ENCODE results near the gene ZNF793.

The ZNF793 gene

GRCh38 chr19:37511186-37511585 lies 4.4 kb downstream of the ZNF793 start:
- H2AK5ac ChIP-seq (ENCODE audit: low read length), result no peak overlapping the region
- H3K27me3 ChIP-seq (ENCODE audit: insufficient read depth, low read length, poor library complexity), result no peaks in the 10 kb centered on the region
- no CpG with 5 or more reads among the region's 3 CpGs for whole genome bisulfite sequencing (ENCODE audit: extremely low coverage, insufficient coverage, low lambda C conversion rate)
- H3K27ac ChIP-seq (ENCODE audit: low read depth, low read length), result no peak overlapping the region
- H3K79me2 ChIP-seq (ENCODE audit: control insufficient read depth, insufficient read depth, low read length), result peaks cover 5% of the 10 kb centered on the region
- no peak overlapping the region for H3K23ac ChIP-seq (ENCODE audit: low read length)
- no peak overlapping the region for H3K18ac ChIP-seq (ENCODE audit: low read length)
- H4K8ac ChIP-seq (ENCODE audit: low read depth, low read length), result no peak overlapping the region
- peaks cover 9% of the 10 kb centered on the region for H3K79me1 ChIP-seq (ENCODE audit: low read length)
- no peak overlapping the region for H4K5ac ChIP-seq (ENCODE audit: low read length)
- H3K4me1 ChIP-seq (ENCODE audit: control insufficient read depth, low read depth, low read length), result peaks cover 5% of the 10 kb centered on the region
- H3K4me2 ChIP-seq (ENCODE audit: low read length), result no peak overlapping the region
- H2BK120ac ChIP-seq (ENCODE audit: low read depth, low read length), result no peak overlapping the region
- H2BK5ac ChIP-seq (ENCODE audit: low read length), result no peak overlapping the region
- no peak overlapping the region for H2BK15ac ChIP-seq (replicated peaks; ENCODE audit: low read depth)
- no peak overlapping the region for H3K4ac ChIP-seq (ENCODE audit: low read depth, low read length)
- no peak for DNase-seq
- H3K4me3 ChIP-seq (ENCODE audit: low read length), result no peak overlapping the region
- no peaks in the 10 kb centered on the region for H3K36me3 ChIP-seq (ENCODE audit: control insufficient read depth, insufficient read depth, low read length)
- H3K56ac ChIP-seq (ENCODE audit: low read length), result no peak overlapping the region
- H3K9ac ChIP-seq (ENCODE audit: low read length), result no peak overlapping the region

DNA sequence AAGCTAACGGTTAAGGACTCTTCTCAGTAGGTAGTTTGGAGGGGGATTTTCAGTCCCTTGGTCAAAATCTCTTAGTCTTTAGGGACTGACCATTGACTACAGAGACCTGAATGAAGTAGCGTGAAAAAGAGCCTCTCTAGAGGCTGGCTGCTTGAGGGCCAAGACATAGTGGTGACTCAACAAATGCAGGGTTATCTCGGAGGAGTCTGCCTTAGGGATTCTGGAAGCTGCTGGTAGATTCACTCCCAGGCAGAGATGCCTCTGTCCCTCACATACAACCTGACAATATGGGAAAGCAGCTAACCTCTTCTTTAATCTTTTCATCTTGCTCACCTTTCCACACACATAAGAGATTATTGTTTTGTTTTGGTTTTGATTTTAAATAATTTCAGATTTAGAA lies 5.1 kb downstream of the ZNF793 start:
- Histone ChIP-seq H3K4me2 (ENCODE audit: low read length) (no peak overlapping the region), H3K23ac (ENCODE audit: low read length) (no peak overlapping the region), H2AK5ac (ENCODE audit: low read length) (no peak overlapping the region), H3K18ac (ENCODE audit: low read length) (no peak overlapping the region), H3K4ac (ENCODE audit: low read depth, low read length) (no peak overlapping the region), H3K9ac (ENCODE audit: low read length) (no peak overlapping the region), H4K5ac (ENCODE audit: low read length) (no peak overlapping the region), H4K8ac (ENCODE audit: low read depth, low read length) (no peak overlapping the region), H2BK120ac (ENCODE audit: low read depth, low read length) (no peak overlapping the region), H2BK15ac (replicated peaks; ENCODE audit: low read depth) (no peak overlapping the region), H3K79me1 (ENCODE audit: low read length) (peaks cover 9% of the 10 kb centered on the region), H3K79me2 (ENCODE audit: control insufficient read depth, insufficient read depth, low read length) (peaks cover 5% of the 10 kb centered on the region), H3K27ac (ENCODE audit: low read depth, low read length) (no peak overlapping the region), H3K4me1 (ENCODE audit: control insufficient read depth, low read depth, low read length) (peaks cover 5% of the 10 kb centered on the region), H3K4me3 (ENCODE audit: low read length) (no peak overlapping the region), H3K36me3 (ENCODE audit: control insufficient read depth, insufficient read depth, low read length) (no peaks in the 10 kb centered on the region), H3K27me3 (ENCODE audit: insufficient read depth, low read length, poor library complexity) (no peaks in the 10 kb centered on the region), H3K56ac (ENCODE audit: low read length) (no peak overlapping the region), H2BK5ac (ENCODE audit: low read length) (no peak overlapping the region)
- no peak for DNase-seq
- WGBS (ENCODE audit: extremely low coverage, insufficient coverage, low lambda C conversion rate), result no CpG with 5 or more reads among the region's 3 CpGs

DNA sequence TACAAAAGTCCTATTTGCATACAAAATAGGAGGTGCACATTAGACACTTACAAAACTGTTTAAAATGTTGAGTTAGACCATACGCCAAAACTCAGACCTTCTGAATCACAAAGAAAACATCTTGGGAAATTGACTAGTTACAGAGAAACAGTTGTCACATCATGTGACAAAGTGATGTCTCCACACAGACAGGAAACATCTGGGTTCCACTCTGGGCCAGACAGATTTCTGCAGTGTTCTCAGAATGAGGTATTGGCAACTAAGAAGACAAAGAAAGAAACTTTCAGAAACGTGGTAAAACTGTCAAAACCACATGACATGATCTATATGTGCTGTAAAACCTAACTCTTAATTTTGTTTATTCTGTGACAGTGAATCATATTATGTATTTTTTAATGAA lies 6.7 kb downstream of the ZNF793 start:
- no peak overlapping the region for H2AK5ac ChIP-seq (ENCODE audit: low read length)
- H3K18ac ChIP-seq (ENCODE audit: low read length), result no peak overlapping the region
- H3K79me2 ChIP-seq (ENCODE audit: control insufficient read depth, insufficient read depth, low read length), result no peaks in the 10 kb centered on the region
- H3K4me1 ChIP-seq (ENCODE audit: control insufficient read depth, low read depth, low read length), result no peaks in the 10 kb centered on the region
- H2BK15ac ChIP-seq (replicated peaks; ENCODE audit: low read depth), result no peak overlapping the region
- no peak overlapping the region for H4K5ac ChIP-seq (ENCODE audit: low read length)
- H3K36me3 ChIP-seq (ENCODE audit: control insufficient read depth, insufficient read depth, low read length), result no peaks in the 10 kb centered on the region
- no peak overlapping the region for H2BK5ac ChIP-seq (ENCODE audit: low read length)
- no peaks in the 10 kb centered on the region for H3K79me1 ChIP-seq (ENCODE audit: low read length)
- H3K56ac ChIP-seq (ENCODE audit: low read length), result no peak overlapping the region
- no peak overlapping the region for H3K4me2 ChIP-seq (ENCODE audit: low read length)
- no peak overlapping the region for H3K9ac ChIP-seq (ENCODE audit: low read length)
- no peak overlapping the region for H3K4ac ChIP-seq (ENCODE audit: low read depth, low read length)
- no CpG with 5 or more reads among the region's 2 CpGs for WGBS (ENCODE audit: extremely low coverage, insufficient coverage, low lambda C conversion rate)
- H2BK120ac ChIP-seq (ENCODE audit: low read depth, low read length), result no peak overlapping the region
- H3K27me3 ChIP-seq (ENCODE audit: insufficient read depth, low read length, poor library complexity), result no peaks in the 10 kb centered on the region
- no peak overlapping the region for H4K8ac ChIP-seq (ENCODE audit: low read depth, low read length)
- H3K23ac ChIP-seq (ENCODE audit: low read length), result no peak overlapping the region
- DNase-seq, result no peak
- H3K27ac ChIP-seq (ENCODE audit: low read depth, low read length), result no peak overlapping the region
- no peak overlapping the region for H3K4me3 ChIP-seq (ENCODE audit: low read length)

DNA sequence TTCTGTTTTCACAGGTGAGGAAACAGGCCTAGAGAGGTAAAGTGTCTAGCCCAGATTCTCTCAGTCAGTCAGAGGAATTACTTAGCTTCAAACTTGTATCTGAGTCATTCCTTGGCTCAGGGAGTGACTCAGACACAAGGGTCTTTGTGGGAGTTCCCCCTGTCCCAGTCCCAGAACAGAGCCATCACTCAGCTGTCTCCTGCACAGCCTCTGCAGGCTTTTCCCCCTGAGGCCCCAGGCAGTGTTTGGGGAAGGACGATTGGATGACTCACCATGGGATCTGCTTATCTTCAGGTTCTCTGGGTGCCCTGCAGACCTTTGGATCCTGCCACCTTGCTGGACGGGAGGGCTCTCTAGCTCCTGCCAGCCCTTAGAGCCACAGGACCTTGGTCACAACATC lies 13.2 kb downstream of the ZNF793 start:
- Histone ChIP-seq H3K9ac (ENCODE audit: low read length) (no peak overlapping the region), H3K18ac (ENCODE audit: low read length) (no peak overlapping the region), H3K56ac (ENCODE audit: low read length) (no peak overlapping the region), H3K4ac (ENCODE audit: low read depth, low read length) (no peak overlapping the region), H3K4me1 (ENCODE audit: control insufficient read depth, low read depth, low read length) (no peaks in the 10 kb centered on the region), H3K27me3 (ENCODE audit: insufficient read depth, low read length, poor library complexity) (no peaks in the 10 kb centered on the region), H2BK5ac (ENCODE audit: low read length) (no peak overlapping the region), H3K79me2 (ENCODE audit: control insufficient read depth, insufficient read depth, low read length) (no peaks in the 10 kb centered on the region), H2AK5ac (ENCODE audit: low read length) (no peak overlapping the region), H4K8ac (ENCODE audit: low read depth, low read length) (no peak overlapping the region), H3K23ac (ENCODE audit: low read length) (no peak overlapping the region), H3K4me2 (ENCODE audit: low read length) (no peak overlapping the region), H2BK15ac (replicated peaks; ENCODE audit: low read depth) (no peak overlapping the region), H4K5ac (ENCODE audit: low read length) (no peak overlapping the region), H3K27ac (ENCODE audit: low read depth, low read length) (no peak overlapping the region), H3K36me3 (ENCODE audit: control insufficient read depth, insufficient read depth, low read length) (peaks cover 5% of the 10 kb centered on the region), H2BK120ac (ENCODE audit: low read depth, low read length) (no peak overlapping the region), H3K4me3 (ENCODE audit: low read length) (no peak overlapping the region), H3K79me1 (ENCODE audit: low read length) (no peaks in the 10 kb centered on the region)
- peak; percentile 14 for DNase-seq
- WGBS (ENCODE audit: extremely low coverage, insufficient coverage, low lambda C conversion rate), result no CpG with 5 or more reads among the region's 2 CpGs

DNA sequence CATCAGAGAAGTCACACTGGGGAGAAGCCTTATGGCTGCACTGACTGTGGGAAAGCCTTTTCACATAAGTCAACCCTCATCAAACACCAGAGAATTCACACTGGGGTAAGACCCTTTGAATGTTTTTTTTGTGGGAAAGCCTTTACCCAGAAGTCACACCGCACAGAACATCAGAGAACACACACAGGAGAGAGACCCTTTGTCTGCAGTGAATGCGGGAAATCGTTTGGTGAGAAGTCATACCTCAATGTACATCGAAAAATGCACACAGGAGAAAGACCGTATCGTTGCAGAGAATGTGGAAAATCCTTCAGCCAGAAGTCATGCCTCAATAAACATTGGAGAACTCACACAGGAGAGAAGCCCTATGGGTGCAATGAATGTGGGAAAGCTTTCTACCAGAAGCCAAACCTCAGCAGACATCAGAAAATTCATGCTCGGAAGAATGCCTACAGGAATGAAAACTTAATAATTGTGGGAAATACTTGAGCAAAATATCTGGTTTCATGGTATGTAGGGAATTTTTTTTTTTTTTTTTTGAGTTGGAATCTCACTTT lies 30.7 kb downstream of the ZNF793 start:
- no peak overlapping the region for H3K4ac ChIP-seq (ENCODE audit: low read depth, low read length)
- no peak overlapping the region for H4K5ac ChIP-seq (ENCODE audit: low read length)
- no peak overlapping the region for H3K4me2 ChIP-seq (ENCODE audit: low read length)
- H2BK15ac ChIP-seq (replicated peaks; ENCODE audit: low read depth), result no peak overlapping the region
- no peaks in the 10 kb centered on the region for H3K79me2 ChIP-seq (ENCODE audit: control insufficient read depth, insufficient read depth, low read length)
- H3K23ac ChIP-seq (ENCODE audit: low read length), result no peak overlapping the region
- no peaks in the 10 kb centered on the region for H3K79me1 ChIP-seq (ENCODE audit: low read length)
- DNase-seq, result peak; percentile 69
- no peak overlapping the region for H3K56ac ChIP-seq (ENCODE audit: low read length)
- H2BK120ac ChIP-seq (ENCODE audit: low read depth, low read length), result no peak overlapping the region
- H3K4me3 ChIP-seq (ENCODE audit: low read length), result peak overlapping the region; percentile 17
- no peak overlapping the region for H2AK5ac ChIP-seq (ENCODE audit: low read length)
- WGBS (ENCODE audit: extremely low coverage, insufficient coverage, low lambda C conversion rate), result no CpG with 5 or more reads among the region's 7 CpGs
- no peak overlapping the region for H3K27ac ChIP-seq (ENCODE audit: low read depth, low read length)
- H3K4me1 ChIP-seq (ENCODE audit: control insufficient read depth, low read depth, low read length), result no peaks in the 10 kb centered on the region
- no peak overlapping the region for H3K9ac ChIP-seq (ENCODE audit: low read length)
- no peak overlapping the region for H3K18ac ChIP-seq (ENCODE audit: low read length)
- no peak overlapping the region for H2BK5ac ChIP-seq (ENCODE audit: low read length)
- H4K8ac ChIP-seq (ENCODE audit: low read depth, low read length), result no peak overlapping the region
- peaks cover 20% of the 10 kb centered on the region for H3K36me3 ChIP-seq (ENCODE audit: control insufficient read depth, insufficient read depth, low read length)
- no peaks in the 10 kb centered on the region for H3K27me3 ChIP-seq (ENCODE audit: insufficient read depth, low read length, poor library complexity)

Measured in mesendoderm (in vitro differentiated cells).